Stimulated activated CD8-positive, alpha-beta memory T cell treated with anti-CD3 and anti-CD28 coated beads, Interleukin-15, amount 100 ng/mL, for 4 hours (primary cell): ENCODE data around the gene DNAJB1.

ENCODE experiments used
- DNase-seq, 2 donors: peaks; one replicate each; pipeline ENCODE4 v3.0.0-alpha.2; 2020; ENCODE audit warnings: low read depth in 2 of 2

DNAJB1 gene

GRCh38 chr19:14496029-14496833, 22.0 kb downstream of the DNAJB1 start, which contains the start of gene GIPC1:
GIPC1 (minus strand) TSS chr19:14496127; CDS start chr19:14482976, 13,151 bp downstream.
- peak; percentile 59 to 66 for DNase-seq

DNA sequence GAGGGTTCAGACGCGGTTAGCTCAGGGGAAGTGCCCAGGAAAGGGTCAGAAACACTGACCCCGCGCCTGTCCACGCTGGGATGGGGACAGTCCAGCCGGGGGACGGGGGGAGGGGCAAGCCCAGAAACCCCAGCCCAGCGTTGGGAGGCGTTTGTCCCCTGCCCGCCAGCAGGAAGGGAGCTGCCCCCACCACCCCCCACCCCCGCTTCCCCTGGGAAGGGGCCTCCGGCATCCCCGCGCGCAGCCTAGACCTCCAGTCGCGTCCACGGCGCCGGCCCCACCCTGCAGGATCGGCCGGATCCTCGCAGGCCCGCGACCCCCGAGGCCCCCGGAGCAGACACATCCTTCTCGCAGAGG, 22.5 kb downstream of the DNAJB1 start:
- DNase-seq = no peak

DNA sequence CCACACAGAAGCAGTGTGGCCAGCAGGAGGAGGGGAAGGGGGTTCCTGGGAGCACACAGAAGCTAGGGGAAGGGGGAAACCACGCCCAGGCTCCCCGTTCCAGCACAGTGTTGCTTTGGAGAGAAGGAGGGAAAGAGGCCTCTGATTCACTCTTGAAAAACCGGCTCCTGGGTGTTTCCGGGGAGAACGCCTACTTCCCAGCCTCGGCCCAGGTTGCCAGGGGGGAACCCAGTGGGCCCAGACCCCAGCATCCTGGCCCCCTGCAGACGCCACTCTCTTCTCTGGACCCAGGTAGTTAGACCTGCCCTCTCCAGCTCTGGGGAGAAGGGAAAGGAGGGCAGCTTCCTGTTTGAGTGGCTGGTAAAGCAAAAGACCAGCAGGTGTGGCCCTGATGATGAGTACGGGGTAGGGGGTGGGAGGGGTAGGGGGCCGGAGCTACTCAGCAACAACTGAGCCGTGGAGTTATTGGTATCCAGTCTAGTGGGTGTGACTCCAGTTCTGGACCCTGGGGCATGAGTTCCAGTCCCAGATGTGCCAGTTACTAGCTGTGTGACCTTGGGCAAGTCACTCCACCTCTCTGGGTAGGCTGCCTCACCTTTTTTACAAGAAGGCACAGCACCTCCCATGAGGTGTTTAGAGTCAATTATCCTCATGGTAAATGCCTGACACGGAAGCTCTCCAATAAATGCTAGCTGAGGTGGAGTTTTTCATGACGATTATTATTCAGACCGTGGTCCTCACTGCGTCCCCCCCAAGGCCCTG, 23.1 kb downstream of the DNAJB1 start:
- DNase-seq = no peak

DNA sequence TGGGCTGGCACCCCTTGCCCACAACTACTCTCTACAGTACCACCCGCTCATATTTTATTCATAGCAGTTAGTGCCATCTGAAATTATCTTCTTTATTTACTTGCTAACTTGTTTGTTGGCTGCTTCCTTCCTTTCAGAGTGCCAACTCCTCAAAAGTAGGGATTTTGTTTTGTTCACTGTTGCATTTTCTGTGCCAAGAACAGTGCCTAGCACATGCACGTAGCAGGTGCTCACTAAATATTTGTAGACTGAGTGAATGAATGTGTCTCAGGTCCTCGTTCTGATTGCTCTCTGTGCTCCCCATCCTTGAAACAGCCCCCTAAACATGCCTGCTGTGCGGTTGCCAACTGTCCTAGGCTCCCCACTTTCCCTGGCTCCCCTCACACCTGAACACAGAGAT, 23.8 kb downstream of the DNAJB1 start:
- DNase-seq = no peak

GRCh38 chr19:14492756-14493337, 25.4 kb downstream of the DNAJB1 start:
- DNase-seq = no peak

DNA sequence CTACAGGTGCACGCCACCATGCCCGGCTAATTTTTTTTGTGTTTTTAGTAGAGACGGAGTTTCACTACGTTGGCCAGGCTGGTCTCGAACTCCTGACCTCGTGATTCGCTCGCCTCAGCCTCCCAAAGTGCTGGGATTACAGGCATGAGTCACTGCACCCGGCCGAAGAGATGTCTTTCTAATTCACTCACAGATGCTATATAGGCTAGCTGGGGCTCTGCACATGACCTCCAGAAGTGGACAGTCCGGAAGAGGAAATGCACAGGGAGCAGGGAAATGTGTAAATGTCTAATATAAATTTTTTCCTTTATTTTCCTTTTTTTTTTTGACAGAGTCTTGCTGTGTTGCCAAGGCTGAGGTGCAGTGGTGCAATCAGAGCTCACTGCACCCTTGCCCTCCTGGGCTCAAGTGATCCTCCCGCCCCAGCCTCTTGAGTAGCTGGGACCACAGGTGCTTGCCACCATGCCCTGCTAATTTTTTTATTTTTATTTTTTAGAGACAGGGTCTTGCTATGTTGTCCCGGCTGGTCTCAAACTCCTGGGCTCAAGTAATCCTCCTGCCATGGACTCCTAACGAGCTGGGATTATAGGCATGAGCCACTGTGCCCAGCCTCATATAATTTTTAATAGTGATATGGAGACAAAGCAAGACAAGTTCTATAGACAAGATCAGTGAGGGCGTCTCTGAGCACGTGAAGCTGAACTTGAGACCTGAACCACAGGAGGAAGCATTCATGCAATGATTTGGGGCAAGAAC, 30.6 kb downstream of the DNAJB1 start:
- no peak for DNase-seq

DNA sequence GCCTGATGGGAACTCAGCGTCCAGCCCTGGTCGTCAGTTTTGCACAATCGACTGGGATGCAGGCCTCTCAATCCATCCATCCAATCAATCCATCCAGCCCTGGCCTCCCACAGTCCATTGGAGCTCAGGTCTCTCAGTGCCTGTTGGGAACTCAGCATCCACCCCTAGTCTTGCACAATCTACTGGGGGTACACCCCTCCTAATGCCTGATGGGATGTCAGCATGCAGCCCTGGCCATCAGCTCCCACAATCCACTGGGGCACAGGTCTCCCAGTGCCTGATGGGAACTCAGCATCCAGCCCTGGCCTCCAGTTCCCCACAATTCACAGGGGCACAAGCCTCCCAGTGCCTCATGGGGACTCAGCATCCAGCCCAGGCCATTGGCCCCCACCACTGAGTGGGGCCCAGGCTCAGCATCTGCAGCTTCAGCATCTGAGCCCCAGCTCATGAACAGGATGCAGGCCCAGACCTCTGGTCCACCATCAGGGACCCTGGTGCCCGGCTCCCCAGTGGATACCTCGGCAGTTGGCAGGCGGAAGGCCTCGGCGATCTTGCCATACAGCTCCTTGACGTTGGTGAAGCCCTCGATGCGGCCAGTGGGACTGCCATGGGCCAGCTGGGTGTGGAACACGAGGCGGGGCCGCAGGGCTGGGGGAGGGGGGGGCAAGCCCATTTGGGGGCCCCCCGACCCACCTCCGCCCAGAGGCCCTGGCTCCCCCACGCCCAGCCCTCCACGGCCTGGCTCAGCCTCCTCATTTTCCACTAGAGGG, 35.8 kb downstream of the DNAJB1 start:
- DNase-seq = no peak

DNA sequence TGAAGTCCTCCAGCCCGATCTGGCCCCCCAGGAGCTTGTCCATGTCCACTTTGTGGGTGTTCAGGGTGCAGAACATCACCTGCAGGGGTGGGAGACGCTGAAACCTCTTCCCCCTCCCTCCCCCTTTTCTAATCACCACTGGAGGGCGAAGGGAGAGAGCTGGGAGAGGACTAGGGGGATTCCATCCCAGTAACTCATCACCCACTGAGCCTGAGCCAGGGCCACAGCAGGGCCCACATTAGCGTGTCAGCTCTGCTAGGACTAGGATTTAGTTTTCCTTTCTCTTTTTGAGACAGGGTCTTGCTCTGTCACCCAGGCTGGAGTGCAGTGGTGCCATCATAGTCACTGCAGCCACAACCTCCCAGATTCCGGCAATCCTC, 37.5 kb downstream of the DNAJB1 start:
- no peak for DNase-seq

DNA sequence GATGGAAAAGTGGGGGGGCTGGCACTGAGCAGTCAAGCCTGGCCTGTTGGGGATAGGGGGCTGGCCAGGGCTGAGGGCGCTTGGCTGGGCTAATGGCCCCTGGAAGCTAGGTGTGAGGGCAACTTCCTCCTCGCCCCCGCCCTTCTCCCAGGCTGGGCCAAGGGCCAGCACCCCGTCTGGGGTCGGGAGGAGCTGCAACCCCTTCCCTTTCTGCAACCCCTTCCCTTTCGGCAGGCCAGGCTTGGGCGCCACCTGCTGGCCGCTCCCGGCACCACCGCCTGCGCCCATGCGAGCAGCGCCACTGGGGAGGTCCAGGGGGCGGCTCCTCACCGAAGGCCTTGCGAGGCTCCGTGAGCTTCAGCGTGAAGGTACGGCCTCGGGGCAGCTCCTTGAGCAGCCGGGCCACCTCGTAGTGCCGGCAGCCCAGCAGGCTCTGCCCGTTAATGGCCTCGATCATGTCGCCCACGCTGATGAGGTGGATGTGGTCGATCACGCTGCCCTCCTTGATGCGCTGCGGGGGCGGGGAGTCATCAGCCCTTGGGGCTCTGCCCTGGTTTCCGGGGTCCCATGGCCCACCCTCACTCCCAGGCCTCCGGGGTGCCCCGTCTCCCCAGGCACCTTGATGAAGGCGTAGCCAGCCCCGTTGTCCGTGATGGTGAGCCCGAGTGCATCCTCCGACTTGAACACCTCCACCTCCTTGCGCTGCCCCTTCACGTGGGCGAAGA, 38.1 kb downstream of the DNAJB1 start:
- DNase-seq = peak in 1 of 2 donors; percentile 42

DNA sequence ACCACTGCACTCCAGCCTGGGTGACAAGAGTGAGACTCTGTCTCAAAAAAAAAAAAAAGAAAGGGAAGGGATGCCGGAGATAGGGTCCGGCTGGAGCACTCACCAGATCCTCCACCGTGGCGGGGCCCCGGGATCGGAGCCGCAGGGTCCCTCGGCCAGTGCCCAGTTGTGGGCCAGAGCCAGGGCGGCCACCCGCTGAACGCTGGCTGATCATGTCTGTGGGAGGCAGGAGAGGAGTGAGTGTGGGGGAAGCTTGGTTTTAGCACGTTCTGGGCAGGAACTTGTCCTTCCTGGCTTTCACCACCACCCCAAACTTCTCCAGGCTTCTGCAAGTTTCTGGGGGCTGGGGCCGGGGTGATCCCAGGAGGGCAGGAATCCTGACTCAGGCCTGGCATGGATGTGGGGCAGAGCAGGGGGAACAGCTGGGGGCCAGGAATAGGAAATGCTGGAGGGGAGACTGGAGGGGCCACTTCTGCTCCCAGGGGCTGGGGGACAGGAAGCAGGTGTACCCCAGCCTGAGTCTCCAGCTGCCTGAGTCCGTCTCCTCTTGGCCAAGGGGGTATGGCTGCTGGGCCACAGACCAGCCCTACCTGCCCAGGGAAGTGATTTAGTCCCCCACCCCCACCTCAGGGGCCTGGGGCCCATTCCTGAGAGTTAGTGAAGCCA, 38.8 kb downstream of the DNAJB1 start:
- no peak for DNase-seq

DNA sequence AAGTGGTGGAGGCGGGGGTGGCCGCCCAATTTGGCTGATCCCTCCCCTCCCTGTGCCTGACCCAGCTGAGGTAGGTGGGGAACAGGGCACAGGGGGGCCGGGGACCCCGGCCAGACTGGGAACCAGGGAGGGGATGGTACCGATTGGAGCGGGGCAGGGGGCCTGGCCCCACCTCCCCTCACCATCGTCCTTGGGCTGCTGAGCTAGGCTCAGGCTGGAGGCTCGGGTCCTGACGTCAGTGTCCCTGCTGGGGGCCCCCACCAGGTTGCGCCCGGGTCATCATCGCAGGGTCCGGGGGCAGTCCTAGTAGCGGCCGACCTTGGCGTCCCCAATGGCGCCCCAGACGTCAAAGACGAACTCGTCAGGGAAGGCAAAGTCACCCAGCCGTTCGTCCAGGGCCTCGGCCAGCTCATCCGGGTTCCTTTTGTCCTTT, 40.1 kb downstream of the DNAJB1 start:
- no peak for DNase-seq

DNA sequence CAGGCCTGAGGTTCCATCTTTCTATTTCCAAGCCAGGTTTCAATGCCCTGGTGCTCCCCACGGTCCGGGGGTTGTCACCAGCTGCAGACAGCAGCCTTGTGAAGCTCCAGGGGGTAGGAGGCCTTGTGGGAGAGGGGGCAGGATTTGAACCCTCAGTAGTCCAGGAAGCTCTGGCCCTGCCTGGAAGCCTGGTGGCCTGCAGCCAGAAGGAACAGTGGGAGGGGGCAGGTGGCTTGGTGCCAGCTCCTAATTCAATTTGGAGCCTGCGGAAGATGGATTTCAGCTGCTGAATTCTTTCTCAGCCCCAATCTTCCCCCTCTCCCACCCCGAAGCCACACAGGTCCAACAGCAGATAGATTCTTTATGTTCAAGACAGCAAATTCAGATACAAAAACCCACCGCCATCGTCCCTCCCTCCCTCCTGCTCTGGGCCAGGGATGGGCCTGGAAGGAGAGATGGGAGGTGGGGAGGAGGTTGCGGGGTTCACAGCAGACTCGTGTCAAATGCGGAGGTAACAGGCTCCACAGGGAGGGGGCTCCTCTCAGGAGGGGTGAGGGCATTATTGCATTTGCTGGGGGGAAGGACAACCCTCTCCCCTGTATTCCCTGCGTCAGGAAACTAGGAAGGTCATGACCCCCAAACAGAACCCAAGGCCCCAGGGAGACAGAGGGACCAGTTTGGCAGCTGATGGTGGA, 40.6 kb downstream of the DNAJB1 start:
- DNase-seq = no peak

DNA sequence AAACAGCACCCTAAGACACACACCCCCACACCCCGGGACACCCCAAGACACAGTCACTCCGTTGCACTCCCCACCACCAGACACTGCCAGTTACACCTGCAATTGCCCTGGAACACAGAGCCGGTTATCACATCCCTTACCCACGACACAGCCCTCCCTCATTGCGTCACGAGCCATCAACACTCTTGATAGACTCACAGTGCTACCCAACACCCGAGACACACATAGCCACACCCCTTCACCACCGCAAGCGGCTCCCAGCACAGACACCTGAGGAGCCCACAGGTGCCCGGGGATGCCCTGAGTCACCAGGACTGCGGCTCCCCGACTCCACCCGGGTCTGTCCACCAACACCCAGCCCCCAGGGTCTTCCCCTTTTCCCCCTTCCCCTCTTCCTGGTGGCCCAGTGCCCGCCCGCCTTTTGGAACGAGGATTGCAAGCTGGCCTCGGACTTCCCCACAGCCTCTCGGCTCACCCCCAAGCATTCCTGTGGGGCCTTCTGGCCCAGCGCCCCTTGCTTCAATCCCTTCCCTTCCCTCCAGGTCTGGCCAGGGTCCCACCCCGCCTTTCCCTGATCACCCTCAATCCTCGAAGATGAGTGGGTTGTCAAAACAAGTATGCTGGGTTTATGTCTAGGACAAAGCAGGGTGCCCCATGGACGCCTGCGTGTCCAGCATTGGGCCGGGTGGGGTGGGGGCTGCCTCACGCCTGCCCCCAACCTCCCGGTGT, 41.4 kb downstream of the DNAJB1 start:
- DNase-seq = peak in 1 of 2 donors; percentile 39

DNA sequence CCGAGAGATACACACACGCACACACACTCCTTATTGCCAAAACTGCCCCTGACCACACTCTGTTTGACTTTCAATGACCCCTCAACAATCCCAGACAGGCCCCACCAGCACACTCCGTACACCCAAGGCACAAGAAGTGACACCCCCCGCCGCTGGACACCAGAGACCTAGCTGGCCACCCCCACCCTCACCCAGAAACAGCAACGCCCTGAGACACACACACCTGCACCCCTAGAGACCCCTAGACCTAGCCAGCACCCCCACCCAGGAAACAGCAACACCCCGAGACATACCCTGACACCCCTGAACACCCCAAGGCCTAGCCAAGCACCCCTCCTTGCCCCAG, 41.9 kb downstream of the DNAJB1 start:
- no peak for DNase-seq

DNA sequence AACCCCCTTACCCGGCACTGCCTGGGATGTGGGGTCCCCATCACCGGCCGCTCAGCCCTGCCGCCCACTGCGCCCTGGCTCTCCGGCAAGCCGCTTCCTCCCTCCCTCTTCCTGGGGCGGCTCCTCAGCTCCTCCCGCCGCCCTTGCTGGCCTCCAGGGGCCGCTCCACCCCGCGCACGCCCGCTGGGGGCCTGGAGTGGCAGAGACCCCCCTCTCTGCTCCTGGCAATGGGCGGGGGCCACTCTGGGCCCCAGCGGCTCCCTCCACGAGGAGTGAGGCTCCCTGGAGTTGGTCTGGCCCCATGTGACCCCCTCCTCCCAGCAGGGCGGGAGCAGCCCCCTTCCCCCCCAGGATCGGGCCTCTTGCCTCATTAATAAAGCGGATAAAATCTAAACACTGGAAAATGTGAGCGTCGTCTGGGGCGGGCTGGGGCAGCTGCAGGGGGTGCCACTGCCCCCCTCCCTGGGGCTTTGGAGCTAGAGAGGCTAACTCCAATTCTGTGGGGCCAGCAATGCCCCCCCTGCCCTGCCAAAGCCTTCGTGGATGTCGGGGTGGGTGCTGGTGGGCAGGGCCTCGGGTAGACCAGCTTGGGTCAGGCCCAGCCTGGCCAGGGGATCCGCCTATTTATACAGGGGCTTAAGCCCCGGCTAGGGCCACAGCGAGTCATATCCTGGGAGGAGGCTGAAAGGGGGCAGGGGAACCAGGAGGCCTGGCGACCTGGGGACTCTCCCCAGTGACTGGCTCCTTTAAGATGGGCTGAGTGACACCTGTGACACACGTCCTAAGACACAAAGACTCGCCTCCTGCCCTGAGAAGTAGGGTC, 42.7 kb downstream of the DNAJB1 start, which contains the start of gene PTGER1:
TSS of gene PTGER1 (minus strand) at position 104 of the 823 bp plus-strand sequence. CDS start 1,034 bp downstream, outside the sequence.
- no peak for DNase-seq

DNA sequence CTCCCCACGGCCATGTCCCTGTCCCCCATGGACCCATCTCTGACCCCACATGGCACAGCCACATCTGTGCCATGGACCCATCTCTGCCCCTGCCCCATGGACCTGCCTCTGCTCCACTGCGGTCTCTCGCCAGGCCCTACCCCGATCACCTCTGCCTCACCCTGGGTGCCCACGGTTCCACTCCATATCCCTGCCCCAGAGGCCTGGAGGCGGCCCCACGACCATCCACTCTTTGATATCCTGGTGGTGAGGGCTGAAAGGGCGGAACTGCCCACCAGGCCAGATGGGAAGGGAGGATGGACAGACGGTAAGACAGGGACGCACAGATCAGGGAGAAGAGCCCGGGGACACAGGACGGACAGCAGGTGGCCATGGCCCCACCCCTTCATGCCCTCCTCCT, 43.4 kb downstream of the DNAJB1 start:
- DNase-seq = no peak

DNA sequence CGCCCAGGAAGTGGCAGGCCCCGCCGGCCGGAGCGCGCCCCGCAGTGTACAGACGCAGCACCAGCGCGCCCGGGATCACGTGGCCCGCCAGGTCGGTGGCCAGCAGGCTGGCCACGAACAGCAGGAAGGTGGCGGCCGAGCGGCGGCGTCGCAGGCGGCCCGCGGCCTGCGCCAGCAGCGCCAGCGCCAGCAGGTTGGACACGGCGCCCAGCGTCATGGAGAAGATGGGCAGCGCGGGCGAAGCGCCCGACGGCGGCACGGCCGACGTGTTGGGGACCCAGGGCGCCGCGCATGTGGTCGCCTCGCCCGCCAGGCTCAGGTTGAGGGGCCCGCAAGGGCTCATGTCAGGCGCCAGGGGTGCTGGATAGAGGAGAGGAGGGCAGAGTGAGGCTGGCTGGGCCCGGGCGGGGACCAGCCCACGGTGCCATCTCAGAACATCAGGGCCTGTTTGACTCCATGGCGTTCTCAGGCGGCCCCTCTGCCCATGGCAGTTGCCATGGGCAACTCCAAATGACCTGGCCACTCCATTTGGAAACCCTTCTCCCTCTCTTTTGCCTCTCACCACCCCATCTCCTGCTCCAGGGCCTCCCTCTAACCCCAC, 44.1 kb downstream of the DNAJB1 start:
- no peak for DNase-seq
